ENCODE data around the gene DAD1.

DNA sequence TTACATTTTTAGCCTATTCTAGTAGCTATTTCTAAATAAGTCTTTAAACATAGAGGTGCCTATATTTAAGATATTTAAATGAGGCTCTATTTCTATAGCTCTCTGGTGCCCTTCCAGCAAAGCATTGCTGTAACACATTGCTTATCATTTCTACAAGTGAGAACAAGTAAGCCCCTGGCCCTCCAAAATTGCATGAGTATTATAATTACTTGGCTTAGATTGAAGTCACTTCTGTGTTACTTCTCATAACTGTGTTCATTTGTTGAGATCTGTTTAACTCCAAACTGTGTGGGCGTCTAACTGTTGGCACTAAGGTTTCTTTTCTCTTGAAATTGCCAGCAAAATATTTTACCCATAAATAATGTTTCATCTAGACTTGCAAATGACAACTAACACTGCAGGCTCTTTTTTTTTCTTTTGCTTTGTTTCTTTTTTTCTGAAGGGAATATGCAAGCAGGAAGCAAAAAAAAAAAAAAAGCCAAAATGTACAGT, 66.5 kb downstream of the DAD1 start:
- TF ChIP-seq, protein P1, sequence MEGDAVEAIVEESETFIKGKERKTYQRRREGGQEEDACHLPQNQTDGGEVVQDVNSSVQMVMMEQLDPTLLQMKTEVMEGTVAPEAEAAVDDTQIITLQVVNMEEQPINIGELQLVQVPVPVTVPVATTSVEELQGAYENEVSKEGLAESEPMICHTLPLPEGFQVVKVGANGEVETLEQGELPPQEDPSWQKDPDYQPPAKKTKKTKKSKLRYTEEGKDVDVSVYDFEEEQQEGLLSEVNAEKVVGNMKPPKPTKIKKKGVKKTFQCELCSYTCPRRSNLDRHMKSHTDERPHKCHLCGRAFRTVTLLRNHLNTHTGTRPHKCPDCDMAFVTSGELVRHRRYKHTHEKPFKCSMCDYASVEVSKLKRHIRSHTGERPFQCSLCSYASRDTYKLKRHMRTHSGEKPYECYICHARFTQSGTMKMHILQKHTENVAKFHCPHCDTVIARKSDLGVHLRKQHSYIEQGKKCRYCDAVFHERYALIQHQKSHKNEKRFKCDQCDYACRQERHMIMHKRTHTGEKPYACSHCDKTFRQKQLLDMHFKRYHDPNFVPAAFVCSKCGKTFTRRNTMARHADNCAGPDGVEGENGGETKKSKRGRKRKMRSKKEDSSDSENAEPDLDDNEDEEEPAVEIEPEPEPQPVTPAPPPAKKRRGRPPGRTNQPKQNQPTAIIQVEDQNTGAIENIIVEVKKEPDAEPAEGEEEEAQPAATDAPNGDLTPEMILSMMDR (conservative IDR thresholded peaks at IDR 0.05; ENCODE audit: low read length), result no peak
- no peak for TF ChIP-seq EZH2phosphoT487 (IDR thresholded peaks at IDR 0.05; ENCODE audit: borderline replicate concordance, low read depth, low read length)

Measured in OCI-LY7 (cell line).